Mesenteric fat pad (tissue), 1 donor: ENCODE data around the gene PIK3R4. TPM values are rescaled to one million over a fixed set of nuclear protein-coding genes. Genes with fewer than 3 reads are reported as not detected.

Experiments
- DNase-seq: peaks from one replicate; pipeline ENCODE4 v3.0.0-alpha.2; 2020; ENCODE audit warnings: low spot score
- total RNA-seq: library from RNA; stranded (reverse); fragmentation: NEBNext Ultra II Directional; extraction: Animal tissue kit (Norgen Biotek cat#: 25700); gene quantifications from one replicate; pipeline ENCODE4 v1.2.1, GENCODE V29; 2021
- donor health status: DM: yes; HTN: yes; CAD: no.

Gene PIK3R4
- total RNA-seq, 1 donor from 2014 or later: 22.8 TPM

- DNase-seq: no peak
Measured at GRCh38 chr3:130743354-130743753, 3.3 kb downstream of the PIK3R4 start.

DNA sequence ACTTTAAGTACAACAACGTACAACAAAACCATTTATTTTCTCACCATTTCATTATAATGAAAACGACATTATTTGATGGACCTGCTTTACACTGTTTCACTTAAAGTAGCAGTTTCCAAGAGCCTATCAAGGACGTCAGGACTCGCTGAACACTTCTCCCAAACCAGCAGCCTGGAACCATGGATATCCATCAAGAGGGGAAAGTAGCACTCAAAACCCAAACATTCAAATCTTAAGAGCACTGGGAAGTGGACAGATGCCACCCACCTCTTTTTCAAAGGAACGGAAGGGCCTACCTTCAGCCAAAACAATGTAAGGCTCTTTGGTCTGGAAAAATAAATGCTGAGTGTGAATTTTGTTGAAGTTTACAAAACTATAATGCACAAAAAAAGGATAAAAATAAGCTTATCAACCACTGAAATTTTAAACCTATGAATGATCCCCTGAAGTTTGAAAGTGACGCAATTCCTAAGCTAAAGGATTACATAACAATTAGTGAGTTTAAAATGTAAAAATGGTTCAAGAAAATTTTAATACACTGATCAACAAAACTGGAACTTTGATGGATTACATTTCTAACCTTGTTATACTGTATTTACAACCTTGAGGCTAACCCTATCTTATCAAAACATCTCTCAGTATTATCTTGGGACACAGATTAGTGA, 4.6 kb downstream of the PIK3R4 start:
- DNase-seq: no peak

GRCh38 chr3:130739848-130740247, 6.8 kb downstream of the PIK3R4 start:
- DNase-seq: no peak

- DNase-seq: no peak
Measured at GRCh38 chr3:130738241-130738640, 8.4 kb downstream of the PIK3R4 start.

GRCh38 chr3:130737622-130738021, 9.0 kb downstream of the PIK3R4 start:
- DNase-seq: no peak

GRCh38 chr3:130733236-130733875, 13.3 kb downstream of the PIK3R4 start:
- no peak for DNase-seq

GRCh38 chr3:130732501-130732900, 14.1 kb downstream of the PIK3R4 start:
- DNase-seq: no peak

DNA sequence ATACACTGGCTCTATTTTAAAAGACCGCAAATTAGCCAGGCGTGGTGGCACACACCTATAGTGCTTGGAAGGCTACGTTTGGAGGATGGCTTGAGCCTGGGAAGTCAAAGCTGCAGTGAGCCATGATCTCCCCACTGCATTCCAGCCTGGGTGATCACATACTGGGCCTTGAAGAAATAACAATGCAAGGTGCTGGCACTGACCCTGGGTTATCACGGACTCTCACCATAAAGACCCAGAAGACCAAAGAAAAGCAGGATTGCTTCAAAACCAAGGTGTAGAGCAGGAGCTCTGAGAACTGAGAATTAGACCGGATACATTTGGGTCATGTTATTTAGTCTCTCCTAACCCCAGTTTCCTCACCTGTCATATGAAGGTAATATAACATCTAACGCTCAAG, 14.8 kb downstream of the PIK3R4 start:
- no peak for DNase-seq

GRCh38 chr3:130729154-130729553, 17.5 kb downstream of the PIK3R4 start:
- no peak for DNase-seq

- DNase-seq: no peak
Measured at GRCh38 chr3:130728037-130728436, 18.6 kb downstream of the PIK3R4 start.

DNA sequence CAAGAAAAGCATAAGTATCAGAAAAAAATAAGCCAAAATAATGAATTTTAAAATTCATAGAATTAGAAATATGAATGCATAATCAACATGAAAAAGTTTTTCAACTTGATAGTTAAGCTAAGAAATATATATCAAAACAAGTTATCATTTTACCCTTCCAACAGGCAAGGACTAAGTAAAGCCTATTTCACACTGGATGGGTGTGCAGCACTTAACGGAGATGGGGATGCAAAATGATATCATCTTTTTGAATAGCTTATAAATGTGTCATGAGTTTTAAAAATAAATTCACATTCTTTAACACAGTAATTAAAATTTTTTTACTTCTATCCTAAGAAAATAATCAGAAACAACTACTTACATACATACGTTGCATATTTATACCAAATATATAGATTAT, 20.9 kb downstream of the PIK3R4 start:
- no peak for DNase-seq

DNA sequence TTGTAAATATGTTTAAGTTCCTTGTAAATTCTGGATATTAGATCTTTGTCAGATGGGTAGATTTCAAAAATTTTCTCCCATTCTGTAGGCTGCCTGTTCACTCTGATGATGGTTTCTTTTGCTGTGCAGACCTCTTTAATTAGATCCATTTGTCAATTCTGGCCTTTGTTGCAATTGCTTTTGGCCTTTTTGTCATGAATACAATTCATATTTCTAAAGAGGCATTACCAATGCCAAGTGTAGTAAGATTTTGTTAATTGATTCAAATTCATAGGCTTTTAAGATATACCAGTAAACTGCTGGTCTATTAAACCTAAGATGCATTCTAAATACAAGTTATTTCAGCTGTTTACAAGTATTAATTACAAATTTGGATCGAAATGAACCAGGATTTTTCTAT, 31.0 kb downstream of the PIK3R4 start:
- DNase-seq: no peak

DNA sequence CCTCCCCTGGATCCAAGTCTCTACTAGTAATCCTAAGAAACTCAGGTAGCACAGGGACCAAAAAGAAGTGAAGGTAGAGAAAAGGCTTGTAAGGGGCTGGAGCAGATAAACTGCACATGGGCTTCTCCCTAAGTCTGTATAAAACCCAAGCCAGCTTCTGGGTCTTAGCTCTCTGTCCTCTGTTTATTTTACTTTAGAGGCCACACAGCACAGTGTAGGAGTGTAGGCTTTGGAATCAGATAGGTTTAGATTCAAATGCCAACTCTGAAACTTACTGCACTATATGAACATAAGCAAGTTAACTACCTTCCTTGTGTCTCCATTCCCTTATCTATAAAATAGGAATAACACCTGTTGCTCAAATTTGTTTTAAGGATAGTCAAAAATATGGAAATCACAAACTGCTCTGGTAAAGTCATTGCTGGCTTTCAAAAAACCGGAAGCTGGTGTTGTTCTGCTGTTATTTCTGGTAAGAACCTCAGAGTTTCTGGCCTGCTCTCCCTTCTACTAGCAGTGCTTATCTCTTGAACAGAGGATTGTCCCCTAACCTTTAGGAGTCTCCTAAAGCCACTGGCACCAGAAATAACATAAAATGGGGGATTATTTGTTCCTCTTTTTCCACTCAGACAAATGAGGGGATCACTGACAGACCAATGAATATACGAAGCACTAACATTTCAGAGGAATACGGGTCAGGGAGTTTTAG, 33.8 kb downstream of the PIK3R4 start:
- DNase-seq: no peak

- DNase-seq: no peak
Measured at GRCh38 chr3:130711565-130712324, 34.9 kb downstream of the PIK3R4 start.

GRCh38 chr3:130709671-130710070, 37.0 kb downstream of the PIK3R4 start:
- DNase-seq: no peak

DNA sequence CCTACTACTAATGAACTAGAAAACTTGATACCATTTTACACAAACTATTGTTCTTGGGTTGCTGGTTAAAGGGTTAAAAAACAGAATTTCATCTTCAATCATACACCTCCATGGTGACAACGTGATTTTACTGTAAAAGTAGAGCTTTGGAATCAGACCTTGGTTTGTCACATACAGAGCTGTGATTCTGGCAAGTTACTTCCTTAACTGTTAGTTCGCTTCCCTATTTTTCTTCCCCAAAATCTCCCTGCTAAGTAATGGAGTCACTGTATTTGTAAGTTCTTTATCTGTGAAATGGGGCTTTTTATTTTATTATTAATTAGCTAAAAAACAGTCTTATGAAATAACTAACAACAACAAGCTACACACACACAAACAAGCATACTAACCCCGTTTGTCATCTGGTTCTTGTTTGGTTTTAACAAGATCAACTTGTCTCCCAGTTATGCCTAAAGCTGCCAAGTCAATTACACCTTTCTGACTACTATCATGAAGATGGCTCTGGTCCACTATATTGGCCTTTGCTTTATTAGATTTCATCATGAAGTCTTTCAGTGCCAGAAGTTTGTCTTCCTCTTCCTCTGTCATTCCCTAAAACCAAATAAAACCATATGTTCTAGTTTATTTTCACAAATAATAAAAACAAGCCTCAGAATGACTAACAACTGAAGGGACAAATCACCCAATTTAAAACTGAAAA, 38.6 kb downstream of the PIK3R4 start:
- no peak for DNase-seq

DNA sequence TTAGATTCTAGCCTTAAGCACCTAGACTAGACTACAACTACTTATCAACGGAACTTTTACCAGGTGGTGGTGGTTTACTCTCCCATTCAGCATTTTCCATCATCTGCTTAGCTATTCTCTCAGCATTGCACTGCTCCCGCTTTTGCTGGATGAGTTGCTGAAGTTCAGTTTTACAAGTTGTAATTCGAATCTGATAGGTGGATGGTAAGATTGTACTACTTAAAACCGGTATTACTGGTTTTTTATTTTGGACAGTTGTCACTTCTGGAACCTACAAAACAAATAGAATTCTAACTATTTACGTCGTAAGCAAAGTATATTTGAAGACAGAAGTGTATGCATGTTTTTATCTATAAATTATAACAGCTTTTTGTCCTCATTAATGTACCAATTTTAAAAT, 41.1 kb downstream of the PIK3R4 start:
- no peak for DNase-seq

DNA sequence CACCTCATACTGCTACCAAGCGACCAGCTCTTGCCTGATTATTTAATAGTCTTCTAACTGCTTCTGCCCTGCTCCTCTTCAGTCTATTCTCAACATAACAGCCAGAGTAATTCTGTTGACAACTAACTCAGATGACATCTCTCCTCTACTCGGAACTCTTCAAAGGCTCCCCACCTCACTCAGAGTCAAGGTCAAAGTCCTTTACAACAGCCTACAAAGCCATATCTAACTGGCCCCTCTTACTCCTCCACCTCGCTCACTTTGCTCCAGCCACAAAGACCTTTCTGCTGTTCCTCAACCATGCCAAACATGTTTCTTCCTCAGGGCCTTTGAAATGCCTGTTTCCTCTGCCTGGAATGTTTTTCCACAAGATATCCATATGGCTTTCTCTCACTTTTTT, 43.6 kb downstream of the PIK3R4 start:
- no peak for DNase-seq

DNA sequence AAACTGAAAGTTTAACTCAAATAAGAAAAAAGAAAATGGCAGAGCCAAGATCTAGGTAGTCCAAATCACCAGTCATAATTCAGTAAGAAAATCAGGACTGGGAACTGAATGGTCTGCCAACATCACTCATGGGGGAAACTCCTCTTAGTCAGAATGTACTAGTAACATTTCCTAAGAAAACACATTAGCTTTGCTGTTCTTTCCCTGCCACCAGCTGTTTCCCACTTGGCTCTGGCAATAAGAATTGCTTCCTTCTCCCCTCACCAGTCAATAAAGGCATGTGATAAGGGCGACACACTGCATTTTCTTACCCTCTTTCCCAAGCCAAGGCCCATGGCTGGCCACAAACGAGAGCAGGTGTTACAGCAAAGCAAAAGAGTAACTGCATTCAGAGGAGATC, 46.1 kb downstream of the PIK3R4 start:
- no peak for DNase-seq

DNA sequence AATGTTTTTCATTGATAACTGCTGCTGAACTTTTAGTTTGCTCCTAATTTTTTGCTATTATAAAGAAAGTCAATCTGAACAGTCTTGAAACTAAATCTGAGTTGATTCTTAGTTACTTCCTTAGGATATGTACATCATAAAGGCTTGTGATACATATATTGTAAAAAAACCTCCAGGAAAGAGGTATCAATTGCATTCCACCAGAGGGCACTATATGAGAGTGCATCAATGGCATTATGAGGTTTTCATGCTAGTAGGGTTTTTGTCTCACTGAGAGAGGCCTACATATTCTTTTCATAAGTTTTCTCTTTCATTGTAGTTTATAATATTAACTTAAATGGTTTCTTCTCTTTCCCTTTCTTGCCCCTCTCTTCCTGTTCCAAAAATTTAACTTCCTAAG, 46.9 kb downstream of the PIK3R4 start:
- DNase-seq: no peak

DNA sequence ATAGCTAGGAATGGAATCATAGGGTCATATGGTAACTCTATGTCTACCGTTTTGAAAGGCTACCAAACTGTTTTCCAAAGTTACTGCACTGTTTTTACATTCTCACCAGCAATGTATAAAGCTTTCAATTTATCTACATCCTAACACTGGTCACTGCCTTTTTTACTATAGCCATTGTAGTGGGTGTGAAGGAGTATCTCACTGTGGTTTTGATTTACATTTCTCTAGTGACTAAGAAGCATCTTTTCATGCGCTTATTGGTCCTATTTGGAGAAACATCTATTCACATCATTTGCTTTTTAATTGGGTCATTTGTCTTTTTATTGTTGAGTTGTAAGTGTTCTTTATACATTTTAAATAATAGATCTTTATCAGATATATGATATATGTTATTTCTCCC, 53.3 kb downstream of the PIK3R4 start:
- DNase-seq: no peak
